HepG2 (cell line): ENCODE measurements around the gene GCLC. TPM values are rescaled to one million over a fixed set of nuclear protein-coding genes. Genes with fewer than 3 reads are reported as not detected.
A peak's percentile ranks its signal among the peaks of the same experiment; 100 is the strongest.

ENCODE experiments used
- ETV6 ChIP-seq: sonication (generic); formaldehyde crosslinking; conservative IDR thresholded peaks from 2 replicates; pipeline ENCODE4 v1.4.0; 2020; ENCODE audit warnings: missing genetic modification reagents
- HDAC6 ChIP-seq: fragments of 200-600 bp; sonication (generic); IDR thresholded peaks from 2 replicates; pipeline ENCODE4 v1.7.0; 2017; ENCODE audit warnings: mild to moderate bottlenecking, antibody characterized with exemption, low read length, low read depth
- SIX1 ChIP-seq: sonication (generic); formaldehyde crosslinking; IDR thresholded peaks from 2 replicates; pipeline ENCODE4 v1.4.0; 2020; ENCODE audit warnings: missing genetic modification reagents, borderline replicate concordance
- ZFP1 ChIP-seq: IDR thresholded peaks from 2 replicates; pipeline ENCODE4 v1.6.1; 2016
- ZNF224 ChIP-seq: sonication (generic); formaldehyde crosslinking; IDR thresholded peaks from 2 replicates; pipeline ENCODE4 v1.5.0; 2020; ENCODE audit warnings: mild to moderate bottlenecking, missing genetic modification reagents
- ZNF251 ChIP-seq: sonication (generic); formaldehyde crosslinking; IDR thresholded peaks from 2 replicates; pipeline ENCODE4 v1.9.0; 2021; ENCODE audit warnings: mild to moderate bottlenecking, missing genetic modification reagents
- ZNF264 ChIP-seq: sonication (generic); formaldehyde crosslinking; IDR thresholded peaks from 2 replicates; pipeline ENCODE4 v1.4.0; 2020; ENCODE audit warnings: missing genetic modification reagents
- ZNF737 ChIP-seq: sonication (generic); formaldehyde crosslinking; IDR thresholded peaks from 2 replicates; pipeline ENCODE4 v1.5.0; 2020; ENCODE audit warnings: missing genetic modification reagents, mild to moderate bottlenecking, borderline replicate concordance
- ZNF768 ChIP-seq: sonication (generic); formaldehyde crosslinking; IDR thresholded peaks from 2 replicates; pipeline ENCODE4 v1.4.0; 2020; ENCODE audit warnings: missing genetic modification reagents
- ZSCAN30 ChIP-seq: sonication (generic); formaldehyde crosslinking; IDR thresholded peaks from 2 replicates; pipeline ENCODE4 v1.5.0; 2020; ENCODE audit warnings: mild to moderate bottlenecking, missing genetic modification reagents
- polyA plus RNA-seq, 8 experiments: library from polyadenylated mRNA; depleted of rRNA in 3 of 8; stranded (reverse) in 7 of 8; unstranded in 1 of 8; fragments of >200 nt; fragmentation: Illumina TruSeq in 4 of 8; extraction: Trizol in 4 of 8; gene quantifications; 2 replicates each; pipeline versions ENCODE4 v1.2.1 to v1.2.3, GENCODE V29; 2011 to 2016; ENCODE audit warnings: low read depth in 4 of 8, missing spikeins in 1 of 8, mixed read lengths in 1 of 8; ENCODE audit not compliant: insufficient read depth in 1 of 8
- total RNA-seq, 5 experiments: library from RNA; depleted of rRNA; stranded (reverse); fragments of >200 nt; fragmentation: Illumina TruSeq; extraction: Trizol; gene quantifications; 2 replicates each; pipeline ENCODE4 v1.2.3, GENCODE V29; 2016; ENCODE audit warnings: low read depth in 1 of 5
- TF ChIP-seq, protein P1 (sequence below): sonication (generic); formaldehyde crosslinking; conservative IDR thresholded peaks from 2 replicates; pipeline ENCODE4 v1.8.0; 2022; ENCODE audit warnings: mild to moderate bottlenecking, moderate library complexity, missing genetic modification reagents
- TF ChIP-seq, protein P2 (sequence below): sonication (generic); formaldehyde crosslinking; IDR thresholded peaks from 2 replicates; pipeline ENCODE4 v1.4.0; 2020; ENCODE audit warnings: missing genetic modification reagents
- TF ChIP-seq, protein P3 (sequence below): fragments of 450-650 bp; IDR thresholded peaks from 2 replicates; pipeline ENCODE4 v1.6.1; 2017
- TF ChIP-seq, protein P4 (sequence below): sonication (generic); formaldehyde crosslinking; IDR thresholded peaks from 2 replicates; pipeline ENCODE4 v1.5.1; 2020; ENCODE audit warnings: mild to moderate bottlenecking, moderate library complexity, missing genetic modification reagents
- TF ChIP-seq, protein P5 (sequence below): sonication (generic); formaldehyde crosslinking; conservative IDR thresholded peaks from 2 replicates; pipeline ENCODE4 v1.4.0; 2020; ENCODE audit warnings: missing genetic modification reagents
- TF ChIP-seq, protein P6 (sequence below): IDR thresholded peaks from 2 replicates; pipeline ENCODE4 v1.6.1; 2016
- TF ChIP-seq, protein P7 (sequence below): sonication (generic); formaldehyde crosslinking; IDR thresholded peaks from 2 replicates; pipeline ENCODE4 v1.8.0; 2023; ENCODE audit warnings: mild to moderate bottlenecking, missing genetic modification reagents

Gene GCLC
- total and polyA plus RNA-seq, 2 of the 13 experiments (the other 11 are each of a cell fraction or from before 2014, with no cell fraction given): 35.3 to 84.6 TPM

DNA sequence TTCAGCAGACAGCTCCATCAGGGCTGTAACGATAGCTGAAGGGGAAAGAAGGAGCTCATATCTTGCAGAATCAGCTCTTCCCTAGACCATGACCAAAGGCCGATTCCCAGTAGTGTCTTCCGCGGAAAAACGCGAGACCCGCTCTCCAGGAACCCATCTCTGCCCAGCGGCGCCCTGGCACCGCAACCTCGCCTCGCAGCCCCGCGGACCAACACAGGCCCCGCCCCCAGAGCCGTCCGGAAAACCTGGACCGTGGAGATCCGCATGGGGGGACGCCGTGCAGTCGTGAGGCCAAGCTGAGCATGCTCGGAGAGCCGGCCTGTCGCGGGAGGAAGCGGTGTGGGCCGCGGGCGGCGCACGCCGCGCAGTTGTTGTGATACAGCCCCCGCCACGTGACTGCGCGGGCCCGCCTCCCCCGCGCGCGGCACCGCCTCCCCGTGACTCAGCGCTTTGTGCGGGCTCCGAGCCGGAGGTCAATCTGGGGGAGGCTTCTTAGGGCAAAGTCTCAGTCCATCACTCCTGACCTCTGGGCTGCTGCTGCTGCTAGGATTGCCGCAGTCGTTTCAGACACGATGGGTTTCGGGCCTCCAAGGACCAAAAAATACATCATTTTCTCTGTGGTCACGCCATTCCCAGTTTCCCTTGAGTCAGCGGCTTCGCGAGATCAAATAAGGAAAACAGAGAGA, 3.1 kb upstream of the GCLC start (continued):
- TF ChIP-seq, protein P1, sequence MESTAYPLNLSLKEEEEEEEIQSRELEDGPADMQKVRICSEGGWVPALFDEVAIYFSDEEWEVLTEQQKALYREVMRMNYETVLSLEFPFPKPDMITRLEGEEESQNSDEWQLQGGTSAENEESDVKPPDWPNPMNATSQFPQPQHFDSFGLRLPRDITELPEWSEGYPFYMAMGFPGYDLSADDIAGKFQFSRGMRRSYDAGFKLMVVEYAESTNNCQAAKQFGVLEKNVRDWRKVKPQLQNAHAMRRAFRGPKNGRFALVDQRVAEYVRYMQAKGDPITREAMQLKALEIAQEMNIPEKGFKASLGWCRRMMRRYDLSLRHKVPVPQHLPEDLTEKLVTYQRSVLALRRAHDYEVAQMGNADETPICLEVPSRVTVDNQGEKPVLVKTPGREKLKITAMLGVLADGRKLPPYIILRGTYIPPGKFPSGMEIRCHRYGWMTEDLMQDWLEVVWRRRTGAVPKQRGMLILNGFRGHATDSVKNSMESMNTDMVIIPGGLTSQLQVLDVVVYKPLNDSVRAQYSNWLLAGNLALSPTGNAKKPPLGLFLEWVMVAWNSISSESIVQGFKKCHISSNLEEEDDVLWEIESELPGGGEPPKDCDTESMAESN (CRISPR knock-in tag): peak; percentile 99
- TF ChIP-seq ZSCAN30 (CRISPR knock-in tag) (peak; percentile 88), ZNF251 (CRISPR knock-in tag) (no peak), ZNF737 (no peak; the same call in 1 of the 2 replicates), ZNF264 (CRISPR knock-in tag) (peak; percentile 93), HDAC6 (no peak), ETV6 (CRISPR knock-in tag) (no peak; the same call in 1 of the 2 replicates), ZNF224 (CRISPR knock-in tag) (peak; percentile 76; the same call in 1 of the 2 replicates), ZNF768 (CRISPR knock-in tag) (peak; percentile 80; the same call in 1 of the 2 replicates), ZFP1 (CRISPR knock-in tag) (peak; percentile 90), SIX1 (CRISPR knock-in tag) (peak; percentile 50; the same call in 1 of the 2 replicates)
- TF ChIP-seq, protein P2, sequence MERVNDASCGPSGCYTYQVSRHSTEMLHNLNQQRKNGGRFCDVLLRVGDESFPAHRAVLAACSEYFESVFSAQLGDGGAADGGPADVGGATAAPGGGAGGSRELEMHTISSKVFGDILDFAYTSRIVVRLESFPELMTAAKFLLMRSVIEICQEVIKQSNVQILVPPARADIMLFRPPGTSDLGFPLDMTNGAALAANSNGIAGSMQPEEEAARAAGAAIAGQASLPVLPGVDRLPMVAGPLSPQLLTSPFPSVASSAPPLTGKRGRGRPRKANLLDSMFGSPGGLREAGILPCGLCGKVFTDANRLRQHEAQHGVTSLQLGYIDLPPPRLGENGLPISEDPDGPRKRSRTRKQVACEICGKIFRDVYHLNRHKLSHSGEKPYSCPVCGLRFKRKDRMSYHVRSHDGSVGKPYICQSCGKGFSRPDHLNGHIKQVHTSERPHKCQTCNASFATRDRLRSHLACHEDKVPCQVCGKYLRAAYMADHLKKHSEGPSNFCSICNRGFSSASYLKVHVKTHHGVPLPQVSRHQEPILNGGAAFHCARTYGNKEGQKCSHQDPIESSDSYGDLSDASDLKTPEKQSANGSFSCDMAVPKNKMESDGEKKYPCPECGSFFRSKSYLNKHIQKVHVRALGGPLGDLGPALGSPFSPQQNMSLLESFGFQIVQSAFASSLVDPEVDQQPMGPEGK: peak; percentile 96
- TF ChIP-seq, protein P3, sequence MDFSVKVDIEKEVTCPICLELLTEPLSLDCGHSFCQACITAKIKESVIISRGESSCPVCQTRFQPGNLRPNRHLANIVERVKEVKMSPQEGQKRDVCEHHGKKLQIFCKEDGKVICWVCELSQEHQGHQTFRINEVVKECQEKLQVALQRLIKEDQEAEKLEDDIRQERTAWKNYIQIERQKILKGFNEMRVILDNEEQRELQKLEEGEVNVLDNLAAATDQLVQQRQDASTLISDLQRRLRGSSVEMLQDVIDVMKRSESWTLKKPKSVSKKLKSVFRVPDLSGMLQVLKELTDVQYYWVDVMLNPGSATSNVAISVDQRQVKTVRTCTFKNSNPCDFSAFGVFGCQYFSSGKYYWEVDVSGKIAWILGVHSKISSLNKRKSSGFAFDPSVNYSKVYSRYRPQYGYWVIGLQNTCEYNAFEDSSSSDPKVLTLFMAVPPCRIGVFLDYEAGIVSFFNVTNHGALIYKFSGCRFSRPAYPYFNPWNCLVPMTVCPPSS: no peak
- TF ChIP-seq, protein P4, sequence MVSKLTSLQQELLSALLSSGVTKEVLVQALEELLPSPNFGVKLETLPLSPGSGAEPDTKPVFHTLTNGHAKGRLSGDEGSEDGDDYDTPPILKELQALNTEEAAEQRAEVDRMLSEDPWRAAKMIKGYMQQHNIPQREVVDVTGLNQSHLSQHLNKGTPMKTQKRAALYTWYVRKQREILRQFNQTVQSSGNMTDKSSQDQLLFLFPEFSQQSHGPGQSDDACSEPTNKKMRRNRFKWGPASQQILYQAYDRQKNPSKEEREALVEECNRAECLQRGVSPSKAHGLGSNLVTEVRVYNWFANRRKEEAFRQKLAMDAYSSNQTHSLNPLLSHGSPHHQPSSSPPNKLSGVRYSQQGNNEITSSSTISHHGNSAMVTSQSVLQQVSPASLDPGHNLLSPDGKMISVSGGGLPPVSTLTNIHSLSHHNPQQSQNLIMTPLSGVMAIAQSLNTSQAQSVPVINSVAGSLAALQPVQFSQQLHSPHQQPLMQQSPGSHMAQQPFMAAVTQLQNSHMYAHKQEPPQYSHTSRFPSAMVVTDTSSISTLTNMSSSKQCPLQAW: peak; percentile 95
- TF ChIP-seq, protein P5, sequence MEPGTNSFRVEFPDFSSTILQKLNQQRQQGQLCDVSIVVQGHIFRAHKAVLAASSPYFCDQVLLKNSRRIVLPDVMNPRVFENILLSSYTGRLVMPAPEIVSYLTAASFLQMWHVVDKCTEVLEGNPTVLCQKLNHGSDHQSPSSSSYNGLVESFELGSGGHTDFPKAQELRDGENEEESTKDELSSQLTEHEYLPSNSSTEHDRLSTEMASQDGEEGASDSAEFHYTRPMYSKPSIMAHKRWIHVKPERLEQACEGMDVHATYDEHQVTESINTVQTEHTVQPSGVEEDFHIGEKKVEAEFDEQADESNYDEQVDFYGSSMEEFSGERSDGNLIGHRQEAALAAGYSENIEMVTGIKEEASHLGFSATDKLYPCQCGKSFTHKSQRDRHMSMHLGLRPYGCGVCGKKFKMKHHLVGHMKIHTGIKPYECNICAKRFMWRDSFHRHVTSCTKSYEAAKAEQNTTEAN (CRISPR knock-in tag): peak; percentile 92
- TF ChIP-seq, protein P6, sequence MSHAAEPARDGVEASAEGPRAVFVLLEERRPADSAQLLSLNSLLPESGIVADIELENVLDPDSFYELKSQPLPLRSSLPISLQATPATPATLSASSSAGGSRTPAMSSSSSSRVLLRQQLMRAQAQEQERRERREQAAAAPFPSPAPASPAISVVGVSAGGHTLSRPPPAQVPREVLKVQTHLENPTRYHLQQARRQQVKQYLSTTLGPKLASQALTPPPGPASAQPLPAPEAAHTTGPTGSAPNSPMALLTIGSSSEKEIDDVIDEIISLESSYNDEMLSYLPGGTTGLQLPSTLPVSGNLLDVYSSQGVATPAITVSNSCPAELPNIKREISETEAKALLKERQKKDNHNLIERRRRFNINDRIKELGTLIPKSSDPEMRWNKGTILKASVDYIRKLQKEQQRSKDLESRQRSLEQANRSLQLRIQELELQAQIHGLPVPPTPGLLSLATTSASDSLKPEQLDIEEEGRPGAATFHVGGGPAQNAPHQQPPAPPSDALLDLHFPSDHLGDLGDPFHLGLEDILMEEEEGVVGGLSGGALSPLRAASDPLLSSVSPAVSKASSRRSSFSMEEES (CRISPR knock-in tag): peak; percentile 97
- TF ChIP-seq, protein P7, sequence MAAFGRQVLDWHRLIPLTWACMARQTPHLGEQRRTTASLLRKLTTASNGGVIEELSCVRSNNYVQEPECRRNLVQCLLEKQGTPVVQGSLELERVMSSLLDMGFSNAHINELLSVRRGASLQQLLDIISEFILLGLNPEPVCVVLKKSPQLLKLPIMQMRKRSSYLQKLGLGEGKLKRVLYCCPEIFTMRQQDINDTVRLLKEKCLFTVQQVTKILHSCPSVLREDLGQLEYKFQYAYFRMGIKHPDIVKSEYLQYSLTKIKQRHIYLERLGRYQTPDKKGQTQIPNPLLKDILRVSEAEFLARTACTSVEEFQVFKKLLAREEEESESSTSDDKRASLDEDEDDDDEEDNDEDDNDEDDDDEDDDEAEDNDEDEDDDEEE (CRISPR knock-in tag): peak; percentile 58; the same call in 1 of the 2 replicates
